ENCODE data around the gene KCNJ13. TPM values are rescaled to one million over a fixed set of nuclear protein-coding genes. Genes with fewer than 3 reads are reported as not detected.

The KCNJ13 gene
- total RNA-seq = not detected

DNA sequence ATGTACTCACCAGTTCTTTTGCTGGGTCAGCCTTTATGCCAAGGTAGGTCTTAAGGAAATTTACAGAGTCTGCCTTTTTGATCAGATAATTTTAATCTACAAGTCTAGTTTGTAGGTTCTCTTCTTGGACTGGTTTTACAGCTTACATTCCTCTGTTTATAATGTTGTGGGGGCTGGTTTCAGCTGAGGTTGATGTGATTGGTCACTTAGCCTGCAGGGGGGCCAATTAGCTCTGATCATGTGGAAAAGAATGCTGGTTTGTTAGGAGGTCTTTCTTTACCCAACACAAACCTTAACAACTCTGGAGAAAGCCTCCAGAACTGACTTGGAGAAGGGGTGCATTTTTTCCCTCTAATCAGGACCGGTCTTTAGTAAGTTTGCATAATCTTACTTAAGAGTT, at the start of gene KCNJ13:
Gene KCNJ13 (minus strand): TSS at position 131 of the 400 bp plus-strand sequence. CDS start 5,203 bp downstream, outside the sequence.
- ATAC-seq = no peak
- Mint-ChIP-seq H3K4me3 (no peak within 1 kb of the TSS), H3K36me3 (peaks cover 11% of the 10 kb centered on the region), H3K27ac (no peak within 1 kb of the TSS), H3K9me3 (no peaks in the 10 kb centered on the region), H3K4me1 (ENCODE audit: low read depth in 2 of 2) (peaks cover 10 to 23% of the 10 kb centered on the region in 2 donors), H3K27me3 (no peaks in the 10 kb centered on the region)
- DNase-seq (ENCODE audit: low spot score) = no peak

DNA sequence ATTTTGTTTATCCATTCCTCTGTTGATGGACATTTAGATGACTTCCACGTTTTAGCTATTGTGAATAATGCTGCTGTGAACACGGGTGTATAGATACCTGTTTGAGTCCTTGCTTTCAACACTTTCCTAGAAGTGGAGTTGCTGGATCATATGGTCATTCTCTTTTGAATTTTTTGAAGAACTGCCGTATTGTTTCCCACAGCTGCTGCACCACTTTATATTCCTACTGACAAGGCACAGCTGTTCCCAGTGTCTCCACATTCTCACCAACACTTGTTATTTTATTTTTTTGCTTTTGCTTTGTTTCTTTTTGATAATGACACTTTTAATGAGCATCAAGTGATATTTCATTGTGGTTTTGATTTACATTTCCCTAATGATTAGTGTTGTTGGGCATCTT, 41.4 kb upstream of the KCNJ13 start:
- Mint-ChIP-seq H3K4me3 (no peak overlapping the region), H3K27ac (no peak overlapping the region), H3K36me3 (peaks cover 28% of the 10 kb centered on the region), H3K9me3 (no peaks in the 10 kb centered on the region), H3K27me3 (no peaks in the 10 kb centered on the region), H3K4me1 (ENCODE audit: low read depth in 2 of 2) (no peaks in the 10 kb centered on the region)
- ATAC-seq (no peak), DNase-seq (ENCODE audit: low spot score) (no peak)

DNA sequence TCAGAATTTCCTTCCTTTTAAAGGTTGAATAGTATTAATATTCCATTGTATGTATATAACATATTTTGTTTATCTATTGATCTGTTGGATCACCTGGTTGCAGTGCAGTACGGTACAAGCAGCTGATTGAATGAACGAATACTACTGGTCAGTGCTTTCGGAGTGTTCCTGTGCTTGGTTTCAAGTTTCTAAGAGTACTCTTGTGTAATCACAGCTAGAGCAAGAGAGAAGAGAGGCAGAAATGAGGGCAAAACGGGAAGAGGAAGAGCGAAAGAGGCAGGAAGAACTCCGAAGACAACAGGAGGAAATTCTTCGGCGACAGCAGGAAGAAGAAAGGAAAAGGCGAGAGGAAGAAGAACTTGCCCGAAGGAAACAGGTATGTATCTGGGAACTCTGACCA, 40.3 kb upstream of the KCNJ13 start:
- Mint-ChIP-seq H3K36me3 (peaks cover 28% of the 10 kb centered on the region), H3K27me3 (no peaks in the 10 kb centered on the region), H3K9me3 (no peaks in the 10 kb centered on the region), H3K4me3 (no peak overlapping the region), H3K27ac (no peak overlapping the region), H3K4me1 (ENCODE audit: low read depth in 2 of 2) (no peaks in the 10 kb centered on the region)
- ATAC-seq (no peak), DNase-seq (ENCODE audit: low spot score) (no peak)

DNA sequence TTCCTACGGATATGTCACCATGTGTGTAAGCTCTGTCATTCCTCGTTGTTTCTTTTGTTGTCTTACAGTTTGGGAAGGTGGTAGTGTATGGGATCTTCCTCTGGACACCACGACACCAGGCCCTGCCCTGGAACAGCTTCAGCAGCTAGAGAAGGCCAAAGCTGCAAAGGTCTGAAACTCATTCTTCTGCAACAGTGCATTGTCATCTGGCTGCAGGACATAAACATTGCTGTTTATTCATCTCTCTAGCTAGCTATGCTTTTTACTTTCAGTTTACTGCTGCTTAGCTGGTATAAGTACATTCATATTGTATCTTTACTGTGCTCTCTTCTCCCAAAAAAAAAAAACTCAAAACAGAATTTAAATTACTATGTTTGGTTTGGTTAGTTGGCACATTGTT, 39.2 kb upstream of the KCNJ13 start:
- peaks cover 33% of the 10 kb centered on the region for H3K36me3 Mint-ChIP-seq
- ATAC-seq (no peak), DNase-seq (ENCODE audit: low spot score) (no peak)
- H3K4me3 Mint-ChIP-seq = no peak overlapping the region
- H3K27ac Mint-ChIP-seq = no peak overlapping the region
- H3K4me1 Mint-ChIP-seq (ENCODE audit: low read depth in 2 of 2) = no peaks in the 10 kb centered on the region
- no peaks in the 10 kb centered on the region for H3K9me3 Mint-ChIP-seq
- no peaks in the 10 kb centered on the region for H3K27me3 Mint-ChIP-seq

DNA sequence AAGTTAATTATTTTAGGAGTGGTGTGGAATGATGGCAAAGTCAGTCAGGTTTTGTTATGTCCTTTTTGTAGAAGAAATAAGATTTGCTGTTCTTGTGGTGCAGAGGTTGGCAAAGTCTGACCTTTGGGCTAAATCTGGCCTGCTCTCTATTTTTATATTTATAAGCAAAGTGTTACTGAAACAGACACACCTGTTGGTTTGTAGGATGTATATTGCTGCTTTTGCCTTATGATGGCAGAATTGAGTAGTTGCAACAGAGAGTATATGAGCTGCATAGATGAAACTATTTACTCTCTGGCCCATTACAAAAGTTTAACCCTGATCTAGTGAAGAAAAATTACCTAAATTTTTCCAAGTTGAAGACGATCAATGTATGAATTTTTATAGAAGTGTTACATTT, 34.1 kb upstream of the KCNJ13 start:
- Mint-ChIP-seq H3K4me1 (ENCODE audit: low read depth in 2 of 2) (peaks cover 0 to 1% of the 10 kb centered on the region in 2 donors), H3K9me3 (no peaks in the 10 kb centered on the region), H3K27me3 (no peaks in the 10 kb centered on the region), H3K36me3 (peaks cover 14% of the 10 kb centered on the region), H3K27ac (no peak overlapping the region), H3K4me3 (no peak overlapping the region)
- no peak for DNase-seq (ENCODE audit: low spot score)
- ATAC-seq = no peak

DNA sequence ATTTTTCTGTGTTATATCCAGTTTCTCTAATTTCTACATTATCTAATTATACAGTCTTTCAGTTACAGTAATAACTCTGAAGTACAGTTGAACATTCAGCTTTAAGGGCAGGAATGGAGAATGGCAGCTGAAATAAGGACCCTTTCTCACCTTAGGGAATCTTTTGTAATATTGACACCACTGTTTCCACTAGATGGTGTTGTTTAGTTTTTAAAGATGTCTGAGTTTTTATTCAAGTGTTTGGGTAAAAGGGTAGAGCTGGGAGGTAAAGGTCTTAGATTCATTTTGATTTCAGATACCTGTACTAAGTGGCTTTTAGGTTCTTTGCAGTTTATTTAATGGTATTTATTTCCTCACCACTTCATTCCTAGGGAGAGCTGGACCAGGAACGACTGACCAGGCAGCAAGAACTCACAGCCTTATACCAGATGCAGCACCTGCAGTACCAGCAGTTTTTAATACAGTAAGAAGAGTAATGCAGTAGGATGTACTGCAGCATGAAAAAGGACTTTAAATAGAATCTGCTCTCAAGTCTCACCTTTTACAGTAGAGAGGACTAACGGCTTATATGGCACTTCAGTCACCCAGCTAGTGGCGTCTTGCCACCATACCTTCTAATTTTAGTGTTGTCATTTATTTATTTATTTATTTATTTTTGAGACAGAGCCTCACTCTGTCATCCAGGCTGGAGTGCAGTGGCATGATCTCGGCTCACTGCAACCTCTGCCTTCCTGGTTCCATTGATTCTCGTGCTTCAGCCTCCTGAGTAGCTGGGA, 33.2 kb upstream of the KCNJ13 start:
- no peaks in the 10 kb centered on the region for H3K9me3 Mint-ChIP-seq
- ATAC-seq (no peak), DNase-seq (ENCODE audit: low spot score) (no peak)
- H3K4me1 Mint-ChIP-seq (ENCODE audit: low read depth in 2 of 2) = peaks cover 2 to 6% of the 10 kb centered on the region in 2 donors
- H3K36me3 Mint-ChIP-seq = peaks cover 20% of the 10 kb centered on the region
- no peak overlapping the region for H3K4me3 Mint-ChIP-seq
- H3K27me3 Mint-ChIP-seq = no peaks in the 10 kb centered on the region
- H3K27ac Mint-ChIP-seq = no peak overlapping the region

DNA sequence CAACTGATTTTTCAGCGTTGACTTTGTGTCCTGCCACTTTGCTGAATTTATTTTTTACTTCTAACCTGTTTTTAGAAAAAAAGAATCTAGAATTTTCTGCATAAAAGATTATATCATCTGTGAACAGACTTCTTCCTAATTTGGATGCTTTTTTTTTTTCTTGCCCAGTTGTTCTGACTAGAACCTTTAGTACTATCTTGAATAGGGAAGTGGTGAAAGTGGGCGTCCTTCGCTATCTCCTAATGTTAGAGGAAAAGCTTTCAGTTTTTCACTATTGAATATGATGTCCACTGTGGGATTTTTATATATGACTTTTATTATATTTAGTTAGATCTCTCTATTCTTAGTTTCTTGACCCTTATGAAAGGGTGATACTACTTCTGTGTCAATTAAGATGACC, 25.7 kb upstream of the KCNJ13 start:
- no peaks in the 10 kb centered on the region for H3K27me3 Mint-ChIP-seq
- H3K27ac Mint-ChIP-seq = no peak overlapping the region
- H3K36me3 Mint-ChIP-seq = peaks cover 41% of the 10 kb centered on the region
- H3K4me3 Mint-ChIP-seq = no peak overlapping the region
- no peaks in the 10 kb centered on the region for H3K9me3 Mint-ChIP-seq
- ATAC-seq (no peak), DNase-seq (ENCODE audit: low spot score) (no peak)
- H3K4me1 Mint-ChIP-seq (ENCODE audit: low read depth in 2 of 2) = peaks cover 6 to 11% of the 10 kb centered on the region in 2 donors

DNA sequence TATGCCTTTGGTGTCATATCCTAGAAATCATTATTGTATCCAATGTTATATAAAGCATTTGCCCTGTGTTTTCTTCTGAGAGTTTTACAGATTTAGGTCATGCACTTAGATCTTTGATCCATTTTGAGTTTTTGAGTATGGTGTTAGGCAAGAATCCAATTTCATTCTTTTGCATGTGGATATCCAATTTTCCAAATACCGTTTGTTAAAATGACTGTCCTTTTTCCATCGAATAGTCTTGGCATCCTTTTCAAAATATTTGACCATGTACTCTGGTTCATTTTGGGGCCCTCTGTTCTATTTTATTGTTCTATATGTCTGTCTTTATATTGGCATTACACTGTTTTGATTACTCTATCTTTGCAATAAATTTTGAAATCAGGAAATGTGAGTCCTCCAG, 23.8 kb upstream of the KCNJ13 start:
- no peak for DNase-seq (ENCODE audit: low spot score)
- H3K27me3 Mint-ChIP-seq = no peaks in the 10 kb centered on the region
- no peak overlapping the region for H3K27ac Mint-ChIP-seq
- no peak overlapping the region for H3K4me3 Mint-ChIP-seq
- peaks cover 31% of the 10 kb centered on the region for H3K36me3 Mint-ChIP-seq
- H3K4me1 Mint-ChIP-seq (ENCODE audit: low read depth in 2 of 2) = peaks cover 2 to 10% of the 10 kb centered on the region in 2 donors
- no peak for ATAC-seq
- H3K9me3 Mint-ChIP-seq = no peaks in the 10 kb centered on the region

DNA sequence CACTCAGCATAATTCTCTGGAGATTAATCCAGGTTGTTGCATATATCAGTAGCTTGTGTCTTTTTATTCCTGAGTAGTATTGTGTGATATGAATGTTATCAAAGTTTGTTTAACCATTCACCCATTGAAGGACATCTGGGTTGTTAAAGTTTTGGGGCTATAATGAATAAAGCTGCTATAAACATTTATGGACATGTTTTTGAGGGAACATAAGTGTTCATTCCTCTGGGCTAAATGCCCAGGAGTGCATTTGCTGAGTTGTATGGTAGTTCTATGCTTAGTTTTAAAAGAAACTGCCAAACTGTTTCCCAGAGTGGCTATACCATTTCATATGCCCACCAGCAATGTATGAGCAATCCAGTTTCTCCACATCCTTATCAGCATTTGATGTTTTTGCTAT, 21.8 kb upstream of the KCNJ13 start:
- DNase-seq (ENCODE audit: low spot score) (no peak), ATAC-seq (no peak)
- H3K4me1 Mint-ChIP-seq (ENCODE audit: low read depth in 2 of 2) = peaks cover 0 to 9% of the 10 kb centered on the region in 2 donors
- no peak overlapping the region for H3K4me3 Mint-ChIP-seq
- no peaks in the 10 kb centered on the region for H3K9me3 Mint-ChIP-seq
- peaks cover 25% of the 10 kb centered on the region for H3K36me3 Mint-ChIP-seq
- H3K27me3 Mint-ChIP-seq = no peaks in the 10 kb centered on the region
- H3K27ac Mint-ChIP-seq = no peak overlapping the region

DNA sequence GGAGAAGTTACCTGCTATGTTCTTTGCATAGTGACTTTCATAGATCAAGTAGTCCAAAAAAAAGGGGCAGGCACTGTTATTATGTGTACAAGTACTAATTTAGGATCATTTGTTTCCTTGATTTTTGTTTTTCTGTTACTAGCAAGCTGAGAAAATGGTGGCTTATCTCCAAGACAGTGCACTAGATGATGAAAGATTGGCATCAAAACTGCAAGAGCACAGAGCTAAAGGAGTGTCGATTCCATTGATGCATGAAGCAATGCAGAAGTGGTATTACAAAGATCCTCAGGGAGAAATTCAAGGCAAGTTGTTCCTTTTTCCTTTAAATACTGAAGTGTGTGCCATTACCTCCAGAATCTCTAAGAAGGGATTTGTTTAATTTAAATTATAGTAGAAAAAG, 19.6 kb upstream of the KCNJ13 start:
- ATAC-seq = no peak
- H3K4me1 Mint-ChIP-seq (ENCODE audit: low read depth in 2 of 2) = peaks cover 0 to 9% of the 10 kb centered on the region in 2 donors
- no peaks in the 10 kb centered on the region for H3K27me3 Mint-ChIP-seq
- H3K9me3 Mint-ChIP-seq = no peaks in the 10 kb centered on the region
- no peak for DNase-seq (ENCODE audit: low spot score)
- H3K27ac Mint-ChIP-seq = no peak overlapping the region
- H3K4me3 Mint-ChIP-seq = no peak overlapping the region
- peaks cover 27% of the 10 kb centered on the region for H3K36me3 Mint-ChIP-seq

DNA sequence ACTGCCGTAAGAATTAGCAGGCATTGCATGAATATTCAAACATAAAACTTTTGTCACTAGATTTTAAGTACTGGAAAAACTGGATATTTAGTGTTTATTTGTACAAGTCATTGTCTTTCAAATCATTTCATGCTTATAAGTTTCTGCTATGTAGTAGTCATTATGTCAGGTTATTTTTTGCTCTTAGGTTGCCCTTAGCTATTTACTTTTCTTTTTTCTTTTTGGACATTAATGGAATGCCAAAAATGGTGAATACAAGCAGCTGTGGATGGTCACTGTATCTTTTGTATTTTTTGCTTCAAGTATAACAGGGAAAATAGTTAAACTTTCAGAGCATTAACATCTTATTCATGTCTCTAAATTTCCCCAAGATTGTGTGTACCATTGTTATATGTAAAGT, 18.6 kb upstream of the KCNJ13 start:
- peaks cover 31% of the 10 kb centered on the region for H3K36me3 Mint-ChIP-seq
- H3K27me3 Mint-ChIP-seq = no peaks in the 10 kb centered on the region
- peaks cover 0 to 6% of the 10 kb centered on the region in 2 donors for H3K4me1 Mint-ChIP-seq (ENCODE audit: low read depth in 2 of 2)
- ATAC-seq (no peak), DNase-seq (ENCODE audit: low spot score) (no peak)
- H3K9me3 Mint-ChIP-seq = no peaks in the 10 kb centered on the region
- H3K27ac Mint-ChIP-seq = peak overlapping the region in 1 of 2 donors; percentile 13
- H3K4me3 Mint-ChIP-seq = no peak overlapping the region

DNA sequence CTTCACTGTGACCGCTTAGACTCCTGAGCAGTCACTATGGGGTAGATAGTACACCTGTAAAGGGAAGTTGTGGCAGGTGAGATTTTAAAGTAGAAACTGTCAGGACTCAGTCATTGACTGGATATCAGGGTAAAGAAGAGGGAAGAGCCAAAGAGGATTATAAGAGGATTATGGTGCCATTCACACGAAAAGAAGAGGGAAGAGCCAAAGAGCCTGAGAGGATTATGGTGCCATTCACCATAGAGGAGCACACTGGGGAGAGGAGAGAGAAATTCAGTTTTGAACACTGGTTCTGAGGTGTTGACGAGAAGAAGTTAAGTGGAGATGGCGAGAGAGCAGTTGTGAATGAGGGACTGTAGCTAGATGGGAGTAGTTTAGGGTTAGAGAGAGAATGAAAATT, 16.9 kb upstream of the KCNJ13 start:
- Mint-ChIP-seq H3K4me1 (ENCODE audit: low read depth in 2 of 2) (peaks cover 0 to 2% of the 10 kb centered on the region in 2 donors), H3K36me3 (peaks cover 37% of the 10 kb centered on the region), H3K27me3 (no peaks in the 10 kb centered on the region), H3K9me3 (no peaks in the 10 kb centered on the region), H3K4me3 (no peak overlapping the region), H3K27ac (no peak overlapping the region)
- ATAC-seq (no peak), DNase-seq (ENCODE audit: low spot score) (no peak)

DNA sequence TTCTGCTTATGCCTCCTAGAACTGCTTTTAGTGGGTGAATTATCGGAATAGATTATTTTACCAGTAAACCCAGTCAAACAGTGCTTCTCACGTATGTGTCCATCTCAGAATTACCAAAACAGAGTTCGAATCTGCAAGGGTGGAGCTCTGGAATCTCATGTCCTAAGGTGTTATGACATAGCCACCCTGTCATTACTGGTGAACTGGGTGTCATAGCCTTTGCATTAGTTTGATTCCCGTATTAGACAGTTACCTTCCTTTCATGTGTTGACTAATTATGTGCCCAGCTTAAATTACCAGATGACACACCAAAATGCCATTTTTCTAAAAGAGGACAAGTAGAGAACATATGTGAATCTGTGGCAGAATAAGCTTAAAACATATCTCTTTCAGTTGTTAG, 15.2 kb upstream of the KCNJ13 start:
- DNase-seq (ENCODE audit: low spot score) (no peak), ATAC-seq (no peak)
- no peak overlapping the region for H3K4me3 Mint-ChIP-seq
- H3K36me3 Mint-ChIP-seq = peaks cover 46% of the 10 kb centered on the region
- no peaks in the 10 kb centered on the region for H3K4me1 Mint-ChIP-seq (ENCODE audit: low read depth in 2 of 2)
- no peaks in the 10 kb centered on the region for H3K27me3 Mint-ChIP-seq
- no peak overlapping the region for H3K27ac Mint-ChIP-seq
- H3K9me3 Mint-ChIP-seq = no peaks in the 10 kb centered on the region

DNA sequence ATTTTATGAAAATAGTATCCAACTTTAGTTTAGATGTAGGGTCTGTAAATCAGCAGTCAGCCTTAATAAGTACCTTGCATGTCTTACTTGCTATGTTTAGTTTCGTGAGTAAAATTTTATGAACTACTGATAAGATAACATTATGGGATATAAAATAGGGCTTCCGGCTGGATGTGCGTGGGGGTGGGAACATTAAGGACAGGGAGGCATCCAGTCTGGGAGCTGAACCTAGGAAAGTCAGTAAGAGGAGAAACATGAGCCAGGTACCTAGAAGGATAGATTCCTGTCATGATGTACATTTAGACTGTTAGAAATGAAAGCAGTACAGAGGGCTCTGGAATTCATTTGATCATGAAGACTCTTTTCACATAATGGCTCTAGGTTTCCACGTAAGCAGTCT, 12.7 kb upstream of the KCNJ13 start:
- no peak overlapping the region for H3K27ac Mint-ChIP-seq
- ATAC-seq (no peak), DNase-seq (ENCODE audit: low spot score) (no peak)
- peaks cover 0 to 3% of the 10 kb centered on the region in 2 donors for H3K4me1 Mint-ChIP-seq (ENCODE audit: low read depth in 2 of 2)
- H3K27me3 Mint-ChIP-seq = no peaks in the 10 kb centered on the region
- H3K36me3 Mint-ChIP-seq = peaks cover 38% of the 10 kb centered on the region
- H3K9me3 Mint-ChIP-seq = no peaks in the 10 kb centered on the region
- no peak overlapping the region for H3K4me3 Mint-ChIP-seq

DNA sequence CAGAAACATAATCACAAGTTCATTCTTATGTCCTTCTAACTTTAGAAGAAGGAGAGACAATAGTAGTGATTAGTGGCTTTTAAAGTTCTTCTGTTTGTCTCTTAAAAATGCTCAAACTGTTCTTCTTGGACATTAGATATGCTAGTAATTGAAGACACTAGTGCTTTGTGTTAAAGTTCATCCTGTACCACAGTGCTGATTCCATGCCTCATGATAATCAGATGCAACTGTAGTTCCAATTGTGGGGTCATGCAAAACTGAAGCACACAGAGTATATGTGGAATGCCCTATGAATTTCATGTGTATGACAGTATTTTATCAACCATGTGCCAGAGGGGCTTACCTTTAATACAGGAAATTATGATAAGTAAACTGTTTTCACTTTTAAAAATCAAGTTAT, 11.4 kb upstream of the KCNJ13 start:
- no peak overlapping the region for H3K4me3 Mint-ChIP-seq
- no peak overlapping the region for H3K27ac Mint-ChIP-seq
- H3K27me3 Mint-ChIP-seq = no peaks in the 10 kb centered on the region
- H3K9me3 Mint-ChIP-seq = no peaks in the 10 kb centered on the region
- no peak for DNase-seq (ENCODE audit: low spot score)
- no peak for ATAC-seq
- H3K4me1 Mint-ChIP-seq (ENCODE audit: low read depth in 2 of 2) = peaks cover 1 to 3% of the 10 kb centered on the region in 2 donors
- peaks cover 38% of the 10 kb centered on the region for H3K36me3 Mint-ChIP-seq
